Mucosa of stomach (tissue), 1 donor: ENCODE data around the gene ZNF470.

Experiments used
- H3K27me3 ChIP-seq: one replicate; pipeline ENCODE4 v1.7.0; 2013; ENCODE audit warnings: mild to moderate bottlenecking, low read length; ENCODE audit not compliant: control insufficient read depth, insufficient read depth
- H3K36me3 ChIP-seq: one replicate; pipeline ENCODE4 v1.7.0; 2013; ENCODE audit warnings: low read length; ENCODE audit not compliant: control insufficient read depth, insufficient read depth
- H3K4me1 ChIP-seq: one replicate; pipeline ENCODE4 v1.7.0; 2013; ENCODE audit warnings: mild to moderate bottlenecking, low read length; ENCODE audit not compliant: control insufficient read depth, insufficient read depth
- H3K4me3 ChIP-seq: one replicate; pipeline ENCODE4 v1.7.0; 2013; ENCODE audit warnings: low read length
- H3K9ac ChIP-seq: one replicate; pipeline ENCODE4 v1.7.0; 2013; ENCODE audit warnings: mild to moderate bottlenecking, low read length, moderate library complexity
- H3K9me3 ChIP-seq: one replicate; pipeline ENCODE4 v1.7.0; 2013; ENCODE audit warnings: mild to moderate bottlenecking, low read length, moderate library complexity; ENCODE audit not compliant: control insufficient read depth
- donor health status: Pancreatic carcinoma.

ZNF470 gene

DNA sequence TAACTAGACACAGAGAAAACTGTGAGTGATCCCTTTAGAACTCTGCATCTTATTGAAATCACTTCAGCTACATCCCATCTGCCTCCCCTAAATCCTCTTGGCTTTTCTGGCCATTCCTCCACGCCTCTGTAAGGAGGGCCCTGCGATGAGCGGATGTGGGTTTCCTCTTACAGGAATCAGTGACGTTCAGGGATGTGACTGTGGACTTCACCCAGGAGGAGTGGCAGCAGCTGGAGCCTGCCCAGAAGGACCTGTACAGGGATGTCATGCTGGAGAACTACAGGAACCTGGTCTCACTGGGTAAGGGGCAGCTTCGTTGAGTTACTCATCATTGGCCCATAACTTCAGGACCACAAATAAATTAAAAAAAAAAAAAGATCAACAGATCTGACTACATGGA, 46.4 kb downstream of the ZNF470 start:
- peaks cover 9% of the 10 kb centered on the region for H3K9me3 ChIP-seq
- no peaks in the 10 kb centered on the region for H3K27me3 ChIP-seq
- no peak overlapping the region for H3K9ac ChIP-seq
- H3K4me1 ChIP-seq = no peaks in the 10 kb centered on the region
- H3K4me3 ChIP-seq = no peak overlapping the region
- H3K36me3 ChIP-seq = no peaks in the 10 kb centered on the region

DNA sequence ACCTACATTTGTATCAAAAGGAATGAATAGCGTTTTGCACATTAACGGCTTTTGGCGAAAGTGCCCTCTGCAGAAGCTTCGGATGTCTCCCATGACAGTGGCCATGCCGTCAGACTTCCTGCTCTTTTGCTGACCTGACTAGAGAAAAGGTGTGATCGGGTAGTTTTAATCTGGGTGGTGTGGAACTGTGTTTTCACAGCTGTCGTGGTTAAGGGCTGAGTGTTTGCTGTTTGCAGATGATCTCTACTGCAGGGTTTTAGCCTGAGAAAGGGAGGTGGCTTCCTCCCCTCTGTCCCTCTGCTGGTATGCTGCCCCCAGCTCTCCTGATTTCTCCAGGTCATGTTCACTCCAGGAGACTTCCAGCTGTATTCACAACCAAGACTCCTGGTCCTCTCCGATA, 50.3 kb downstream of the ZNF470 start:
- Histone ChIP-seq H3K36me3 (peaks cover 6% of the 10 kb centered on the region), H3K4me3 (no peak overlapping the region), H3K9ac (no peak overlapping the region), H3K27me3 (no peaks in the 10 kb centered on the region), H3K4me1 (no peaks in the 10 kb centered on the region), H3K9me3 (peaks cover 12% of the 10 kb centered on the region)

DNA sequence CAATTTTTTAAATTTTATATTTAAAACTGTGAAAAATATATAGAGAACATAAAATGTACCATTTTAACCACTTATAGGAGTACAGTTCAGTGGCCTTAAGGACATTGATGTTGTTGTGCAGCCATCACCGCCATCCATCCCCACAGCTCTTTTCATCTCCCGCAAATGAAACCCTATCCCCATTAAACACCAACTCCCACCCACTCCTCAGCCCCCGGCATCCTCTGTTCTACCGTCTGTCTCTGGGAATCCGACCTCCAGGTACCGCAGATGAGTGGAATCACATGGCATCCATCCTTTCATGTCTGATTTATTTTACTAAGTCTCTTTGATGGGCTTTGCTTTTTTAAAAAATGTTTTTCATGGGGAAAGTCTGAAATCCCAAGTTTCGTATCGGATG, 51.9 kb downstream of the ZNF470 start:
- Histone ChIP-seq H3K27me3 (no peaks in the 10 kb centered on the region), H3K4me1 (no peaks in the 10 kb centered on the region), H3K36me3 (peaks cover 6% of the 10 kb centered on the region), H3K9ac (no peak overlapping the region), H3K9me3 (peaks cover 12% of the 10 kb centered on the region), H3K4me3 (no peak overlapping the region)

DNA sequence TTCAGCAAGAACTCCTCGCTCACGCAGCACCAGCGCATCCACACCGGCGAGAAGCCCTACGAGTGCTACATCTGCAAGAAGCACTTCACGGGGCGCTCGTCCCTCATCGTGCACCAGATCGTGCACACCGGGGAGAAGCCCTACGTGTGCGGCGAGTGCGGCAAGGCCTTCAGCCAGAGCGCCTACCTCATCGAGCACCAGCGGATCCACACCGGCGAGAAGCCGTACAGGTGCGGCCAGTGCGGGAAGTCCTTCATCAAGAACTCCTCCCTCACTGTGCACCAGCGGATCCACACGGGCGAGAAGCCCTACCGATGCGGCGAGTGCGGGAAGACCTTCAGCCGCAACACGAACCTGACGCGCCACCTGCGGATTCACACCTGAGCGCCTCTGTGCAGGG, 55.1 kb downstream of the ZNF470 start:
- H3K9me3 ChIP-seq = peaks cover 8% of the 10 kb centered on the region

DNA sequence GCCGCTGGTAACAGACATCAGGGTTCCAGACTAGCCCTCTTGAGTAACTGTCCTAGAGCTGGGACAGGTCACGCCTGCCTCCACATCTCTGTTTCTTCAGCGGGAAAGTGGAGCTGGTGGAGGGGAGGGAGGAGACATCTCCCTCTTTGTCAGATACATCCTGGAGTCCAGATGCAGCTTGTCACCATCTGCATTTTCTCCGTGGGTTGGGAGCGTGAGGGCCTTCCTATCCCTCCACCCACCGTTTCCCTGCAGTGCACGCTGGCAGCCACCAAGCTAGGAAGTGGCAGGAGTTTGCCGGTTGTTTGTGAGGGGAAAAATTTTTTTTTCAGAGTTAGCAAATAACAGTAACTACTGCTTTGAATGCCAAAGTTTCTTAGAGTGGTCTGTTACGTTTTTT, 55.7 kb downstream of the ZNF470 start:
- no peaks in the 10 kb centered on the region for H3K27me3 ChIP-seq
- H3K36me3 ChIP-seq = peaks cover 6% of the 10 kb centered on the region
- no peaks in the 10 kb centered on the region for H3K4me1 ChIP-seq
- no peak overlapping the region for H3K9ac ChIP-seq
- peaks cover 7% of the 10 kb centered on the region for H3K9me3 ChIP-seq
- H3K4me3 ChIP-seq = no peak overlapping the region

More for the DNA sequence above, 55.1 kb downstream of the ZNF470 start:
- peaks cover 6% of the 10 kb centered on the region for H3K36me3 ChIP-seq
- no peak overlapping the region for H3K4me3 ChIP-seq
- H3K27me3 ChIP-seq = no peaks in the 10 kb centered on the region
- H3K9ac ChIP-seq = no peak overlapping the region
- H3K4me1 ChIP-seq = no peaks in the 10 kb centered on the region

DNA sequence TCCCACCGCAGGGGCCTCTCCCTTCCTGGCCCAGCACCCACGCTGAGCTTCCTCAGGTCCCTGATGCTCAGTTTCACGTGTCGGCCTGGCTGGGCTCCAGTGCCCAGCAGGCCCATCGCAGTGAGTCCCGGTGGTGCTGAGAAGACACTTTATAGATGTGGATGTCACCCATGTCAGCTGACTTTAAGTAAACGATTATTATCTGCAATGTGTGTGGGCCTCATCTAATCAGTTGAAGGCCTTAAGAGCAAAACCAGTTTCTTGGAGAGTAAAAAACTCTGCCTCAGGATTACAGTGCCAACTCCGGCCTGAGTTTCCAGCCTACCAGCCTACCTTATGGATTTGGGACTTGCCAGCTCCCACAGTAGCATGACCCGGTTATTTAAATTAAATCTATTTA, 58.4 kb downstream of the ZNF470 start:
- H3K9ac ChIP-seq = no peak overlapping the region
- peaks cover 6% of the 10 kb centered on the region for H3K36me3 ChIP-seq
- H3K4me3 ChIP-seq = no peak overlapping the region
- peaks cover 10% of the 10 kb centered on the region for H3K9me3 ChIP-seq
- no peaks in the 10 kb centered on the region for H3K4me1 ChIP-seq
- H3K27me3 ChIP-seq = no peaks in the 10 kb centered on the region

DNA sequence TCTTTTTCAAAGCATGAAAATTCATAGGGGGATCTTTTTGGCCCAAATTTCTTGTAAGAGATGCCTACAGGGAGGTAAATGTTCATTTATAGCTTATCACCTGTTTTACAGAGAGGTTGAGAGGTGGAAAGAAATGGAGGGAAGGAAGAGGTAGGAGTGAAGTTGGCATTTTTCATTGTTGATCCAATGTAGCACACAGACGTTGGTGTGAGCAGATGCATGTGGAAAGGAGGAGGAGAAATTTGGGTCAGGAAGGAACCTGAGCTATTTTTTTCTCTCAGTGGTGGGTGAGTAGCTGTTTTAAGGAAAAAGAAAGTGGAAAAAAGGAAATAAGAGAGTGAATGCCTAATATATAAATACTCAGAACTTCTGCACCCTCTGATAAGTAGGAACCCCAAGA, 65.8 kb downstream of the ZNF470 start:
- Histone ChIP-seq H3K9me3 (peaks cover 10% of the 10 kb centered on the region), H3K27me3 (no peaks in the 10 kb centered on the region), H3K9ac (no peak overlapping the region), H3K4me1 (no peaks in the 10 kb centered on the region), H3K4me3 (no peak overlapping the region), H3K36me3 (no peaks in the 10 kb centered on the region)

DNA sequence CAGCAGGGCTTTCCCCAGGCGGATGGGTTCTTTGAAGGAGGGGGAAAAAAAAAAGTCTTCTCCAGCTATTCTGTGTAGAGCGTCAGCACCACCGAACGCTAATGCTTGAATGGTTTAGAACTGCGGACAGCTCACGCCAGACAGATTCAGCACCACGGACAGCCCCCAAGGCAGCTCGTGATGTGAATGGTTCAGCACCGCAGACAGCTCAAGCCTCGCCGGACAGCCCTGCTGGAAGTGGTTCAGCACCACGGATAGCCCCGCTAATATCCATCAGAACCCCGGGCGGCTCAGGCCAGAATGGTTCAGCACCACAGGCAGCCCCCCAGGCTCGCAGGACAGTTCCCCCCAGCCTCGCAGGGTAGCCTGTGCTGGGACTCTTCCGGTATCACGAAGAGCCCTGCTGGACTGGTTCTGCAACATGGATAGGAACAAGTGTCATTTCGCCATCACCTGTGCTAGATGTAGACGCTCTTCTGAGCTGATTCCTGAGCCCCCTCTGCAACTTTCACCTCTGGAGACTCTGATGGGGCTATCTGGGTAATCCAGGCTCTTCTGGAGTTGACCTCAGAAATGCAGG, 70.8 kb downstream of the ZNF470 start:
- no peaks in the 10 kb centered on the region for H3K9me3 ChIP-seq
- H3K4me1 ChIP-seq = no peaks in the 10 kb centered on the region
- H3K36me3 ChIP-seq = no peaks in the 10 kb centered on the region
- H3K4me3 ChIP-seq = no peak overlapping the region
- H3K9ac ChIP-seq = no peak overlapping the region
- H3K27me3 ChIP-seq = peaks cover under 1% of the 10 kb centered on the region
